HEK293T (cell line): Measurements from ENCODE around the gene ODF4.

ENCODE experiments used
- ARNT ChIP-seq: fragments of 450-650 bp; IDR thresholded peaks from 2 replicates; pipeline ENCODE4 v1.6.1; 2017; ENCODE audit warnings: mild to moderate bottlenecking
- ELF4 ChIP-seq: fragments of 450-650 bp; IDR thresholded peaks from 2 replicates; pipeline ENCODE4 v1.6.1; 2017; ENCODE audit warnings: antibody characterized with exemption
- FOXK2 ChIP-seq: fragments of 450-650 bp; IDR thresholded peaks from 2 replicates; pipeline ENCODE4 v1.6.1; 2016; ENCODE audit warnings: mild to moderate bottlenecking
- FOXM1 ChIP-seq: fragments of 450-650 bp; IDR thresholded peaks from 2 replicates; pipeline ENCODE4 v1.6.1; 2017; ENCODE audit warnings: mild to moderate bottlenecking, borderline replicate concordance
- HDGF ChIP-seq: fragments of 450-650 bp; IDR thresholded peaks from 2 replicates; pipeline ENCODE4 v1.6.1; 2017; ENCODE audit warnings: antibody characterized with exemption, borderline replicate concordance
- L3MBTL2 ChIP-seq: fragments of 450-650 bp; conservative IDR thresholded peaks from 2 replicates; pipeline ENCODE4 v1.6.1; 2016; ENCODE audit warnings: mild to moderate bottlenecking
- NFRKB ChIP-seq: fragments of 450-650 bp; IDR thresholded peaks from 2 replicates; pipeline ENCODE4 v1.6.1; 2016; ENCODE audit warnings: mild to moderate bottlenecking, moderate library complexity
- SP1 ChIP-seq: fragments of 450-650 bp; IDR thresholded peaks from 2 replicates; pipeline ENCODE4 v1.6.1; 2017
- SUZ12 ChIP-seq: fragments of 450-650 bp; IDR thresholded peaks from 2 replicates; pipeline ENCODE4 v1.6.1; 2016; ENCODE audit warnings: mild to moderate bottlenecking
- ZNF384 ChIP-seq: fragments of 450-650 bp; IDR thresholded peaks from 2 replicates; pipeline ENCODE4 v1.6.1; 2016

- TF ChIP-seq FOXM1 (no peak), SP1 (no peak), NFRKB (no peak), SUZ12 (no peak), ARNT (no peak), FOXK2 (no peak), L3MBTL2 (no peak), ZNF384 (no peak), HDGF (no peak), ELF4 (no peak)
Measured at GRCh38 chr17:8353736-8354135, 14.1 kb downstream of the ODF4 start.
